ENCODE data around the gene CGN. TPM values are rescaled to one million over a fixed set of nuclear protein-coding genes. Genes with fewer than 3 reads are reported as not detected.

The CGN gene
- total RNA-seq, 1 donor: 0.09 TPM

- TF ChIP-seq CTCF (IDR thresholded peaks at IDR 0.05; ENCODE audit: insufficient read depth, low read length): no peak
- DNase-seq (ENCODE audit: low read depth): no peak
- no peak overlapping the region for H3K4me3 ChIP-seq (ENCODE audit: low read depth, low read length)
These were observed 18.1 kb downstream of the CGN start for GRCh38 chr1:151529211-151529702.

DNA sequence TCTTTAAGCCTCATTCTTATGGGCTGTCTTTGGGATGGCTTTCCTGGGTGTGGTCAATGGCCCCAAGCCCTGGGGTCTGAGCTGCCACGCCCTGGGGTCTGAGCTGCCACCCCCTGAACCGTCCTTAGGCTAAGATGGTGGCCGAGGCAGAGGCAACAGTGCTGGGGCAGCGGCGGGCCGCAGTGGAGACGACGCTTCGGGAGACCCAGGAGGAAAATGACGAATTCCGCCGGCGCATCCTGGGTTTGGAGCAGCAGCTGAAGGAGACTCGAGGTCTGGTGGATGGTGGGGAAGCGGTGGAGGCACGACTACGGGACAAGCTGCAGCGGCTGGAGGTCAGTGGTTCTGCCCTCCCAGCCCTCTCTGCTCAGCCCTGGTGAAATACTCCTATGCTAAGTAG, 18.6 kb downstream of the CGN start:
- H3K4me3 ChIP-seq (ENCODE audit: low read depth, low read length): no peak overlapping the region
- TF ChIP-seq CTCF (IDR thresholded peaks at IDR 0.05; ENCODE audit: insufficient read depth, low read length): no peak
- DNase-seq (ENCODE audit: low read depth): no peak

DNA sequence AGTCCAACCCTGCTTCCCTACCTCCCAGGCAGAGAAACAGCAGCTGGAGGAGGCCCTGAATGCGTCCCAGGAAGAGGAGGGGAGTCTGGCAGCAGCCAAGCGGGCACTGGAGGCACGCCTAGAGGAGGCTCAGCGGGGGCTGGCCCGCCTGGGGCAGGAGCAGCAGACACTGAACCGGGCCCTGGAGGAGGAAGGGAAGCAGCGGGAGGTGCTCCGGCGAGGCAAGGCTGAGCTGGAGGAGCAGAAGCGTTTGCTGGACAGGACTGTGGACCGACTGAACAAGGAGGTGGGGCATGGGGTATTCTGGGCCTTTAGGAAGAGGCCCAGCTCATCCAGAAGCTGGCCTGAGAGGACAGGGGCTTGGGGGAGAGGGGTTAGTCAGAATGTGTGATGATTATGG, 19.3 kb downstream of the CGN start:
- TF ChIP-seq CTCF (IDR thresholded peaks at IDR 0.05; ENCODE audit: insufficient read depth, low read length): no peak
- no peak overlapping the region for H3K4me3 ChIP-seq (ENCODE audit: low read depth, low read length)
- no peak for DNase-seq (ENCODE audit: low read depth)

DNA sequence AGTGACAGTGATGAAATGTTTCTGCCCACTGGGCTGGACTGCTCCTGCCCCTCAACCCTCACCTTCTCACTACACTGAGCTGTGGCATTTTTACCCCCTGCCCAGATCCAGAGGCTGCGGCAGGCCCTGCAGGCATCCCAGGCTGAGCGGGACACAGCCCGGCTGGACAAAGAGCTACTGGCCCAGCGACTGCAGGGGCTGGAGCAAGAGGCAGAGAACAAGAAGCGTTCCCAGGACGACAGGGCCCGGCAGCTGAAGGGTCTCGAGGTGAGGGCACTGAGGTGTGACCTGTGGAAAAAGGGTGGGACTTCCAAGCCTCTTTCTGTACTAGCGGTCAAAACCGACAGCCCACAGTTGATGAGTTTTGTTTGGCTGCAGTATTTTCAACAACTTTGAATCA, 22.7 kb downstream of the CGN start:
- DNase-seq (ENCODE audit: low read depth): no peak
- no peak for TF ChIP-seq CTCF (IDR thresholded peaks at IDR 0.05; ENCODE audit: insufficient read depth, low read length)
- no peak overlapping the region for H3K4me3 ChIP-seq (ENCODE audit: low read depth, low read length)

- DNase-seq (ENCODE audit: low read depth): peak; percentile 77
- TF ChIP-seq CTCF (IDR thresholded peaks at IDR 0.05; ENCODE audit: insufficient read depth, low read length): peak; percentile 99
These were observed 23.6 kb downstream of the CGN start for GRCh38 chr1:151534662-151535278.

DNA sequence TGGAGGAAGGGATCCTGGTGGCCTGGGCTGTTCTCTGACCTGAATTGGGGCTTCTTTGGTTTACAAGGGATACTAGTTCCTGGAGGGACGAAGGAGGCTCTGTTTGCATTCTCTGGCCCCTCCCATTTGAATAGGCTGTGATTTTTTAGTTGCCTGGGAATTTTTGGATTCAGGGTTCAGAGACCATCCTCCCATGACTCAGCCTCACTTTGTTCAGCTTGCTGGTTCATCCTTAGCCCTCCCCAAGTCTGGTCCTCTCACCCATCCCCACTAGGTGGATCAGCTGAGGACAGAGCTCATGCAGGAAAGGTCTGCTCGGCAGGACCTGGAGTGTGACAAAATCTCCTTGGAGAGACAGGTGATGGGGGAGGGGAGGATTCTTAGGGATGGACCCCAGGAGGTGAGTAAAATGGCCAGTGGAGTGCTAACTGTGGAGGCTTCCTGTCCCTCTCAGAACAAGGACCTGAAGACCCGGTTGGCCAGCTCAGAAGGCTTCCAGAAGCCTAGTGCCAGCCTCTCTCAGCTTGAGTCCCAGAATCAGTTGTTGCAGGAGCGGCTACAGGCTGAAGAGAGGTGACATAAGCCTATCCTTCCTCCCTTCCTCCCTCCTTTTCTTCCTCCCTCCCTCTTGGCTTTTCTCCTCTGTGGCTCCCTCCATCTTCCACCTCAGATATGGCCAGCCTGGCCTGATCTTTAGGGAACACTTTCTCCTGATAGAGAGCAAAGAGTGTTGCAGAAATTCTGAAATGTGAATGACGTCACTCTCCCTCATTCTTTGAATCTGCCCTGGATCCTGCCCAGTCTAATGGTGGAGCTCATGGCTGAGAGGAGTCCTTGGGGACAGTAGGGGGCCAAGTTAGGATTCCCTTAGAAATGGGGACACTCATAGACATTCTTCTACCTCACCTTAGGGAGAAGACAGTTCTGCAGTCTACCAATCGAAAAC, 24.4 kb downstream of the CGN start:
- TF ChIP-seq CTCF (IDR thresholded peaks at IDR 0.05; ENCODE audit: insufficient read depth, low read length): no peak
- no peak overlapping the region for H3K4me3 ChIP-seq (ENCODE audit: low read depth, low read length)
- DNase-seq (ENCODE audit: low read depth): peak; percentile 33

More at GRCh38 chr1:151534662-151535278, 23.6 kb downstream of the CGN start:
- H3K4me3 ChIP-seq (ENCODE audit: low read depth, low read length): no peak overlapping the region

All from fibroblast of the aortic adventitia (primary cell).